MM.1S (cell line): ENCODE results near the gene USP46.

Experiments used
- CTCF ChIP-seq: fragments of 300-600 bp; sonication (generic); IDR thresholded peaks from 2 replicates; pipeline ENCODE4 v1.5.1; 2016; ENCODE audit warnings: antibody characterized with exemption, low read length, mixed read lengths
- EZH2 ChIP-seq: fragments of 300-600 bp; sonication (generic); optimal IDR thresholded peaks from 2 replicates; pipeline ENCODE3; 2017; ENCODE audit warnings: low read depth, mild to moderate bottlenecking, antibody characterized with exemption, low read length, mixed read lengths

GRCh38 chr4:52675111-52675510 is 16.0 kb upstream of the USP46 start:
- no peak for TF ChIP-seq CTCF
- TF ChIP-seq EZH2, result no peak
